Measurements from ENCODE around the gene GIGYF1. TPM values are rescaled to one million over a fixed set of nuclear protein-coding genes. Genes with fewer than 3 reads are reported as not detected.

Gene GIGYF1
- total RNA-seq, 1 experiment from 2014 or later, result 28.0 TPM

DNA sequence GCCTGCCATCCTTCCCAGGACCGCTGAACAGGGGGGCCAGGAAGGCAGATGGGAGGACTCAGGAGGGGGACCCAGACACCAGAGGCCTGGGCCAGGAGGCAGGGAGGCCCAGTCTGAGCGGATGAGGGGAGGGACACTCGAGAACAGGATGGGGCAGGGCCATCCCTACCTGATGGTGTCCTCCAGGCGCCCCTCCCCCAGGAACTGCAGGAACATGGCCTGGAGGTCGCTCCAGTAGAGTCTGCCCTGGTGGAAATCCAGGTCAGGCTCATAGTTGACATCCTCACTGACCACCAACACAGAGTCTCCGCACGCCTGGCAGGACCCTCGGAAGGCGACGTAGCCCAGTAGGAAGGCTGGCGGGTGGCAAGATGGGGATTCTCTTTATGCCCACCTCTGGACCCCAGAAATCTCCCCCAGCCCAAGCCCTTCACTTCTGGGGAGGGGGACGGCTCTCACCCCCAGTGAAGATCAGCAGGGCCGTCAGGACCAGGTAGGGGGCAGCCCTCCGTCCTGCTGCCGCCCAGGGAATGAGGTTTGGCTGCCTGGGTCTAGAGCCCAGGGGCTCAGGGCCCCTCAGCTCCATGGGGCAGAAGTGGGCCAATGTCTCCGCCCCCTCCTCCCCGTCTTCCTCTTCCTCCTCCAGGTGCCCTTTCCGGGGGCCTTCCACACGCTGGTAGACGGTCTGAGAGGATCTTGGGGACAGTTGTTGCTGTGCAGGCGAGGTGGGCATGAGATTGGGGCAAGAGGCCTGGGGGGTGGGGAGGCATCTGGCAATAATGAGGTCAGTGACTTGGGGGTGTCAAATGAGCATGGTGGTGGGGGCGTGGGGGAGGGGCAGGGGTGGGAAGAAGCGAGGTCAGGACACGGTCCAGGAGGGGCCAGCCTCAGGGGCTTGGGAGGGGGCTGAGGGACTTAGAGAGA is 53.3 kb downstream of the GIGYF1 start:
- DNase-seq (ENCODE audit: low read depth), result no peak

DNA sequence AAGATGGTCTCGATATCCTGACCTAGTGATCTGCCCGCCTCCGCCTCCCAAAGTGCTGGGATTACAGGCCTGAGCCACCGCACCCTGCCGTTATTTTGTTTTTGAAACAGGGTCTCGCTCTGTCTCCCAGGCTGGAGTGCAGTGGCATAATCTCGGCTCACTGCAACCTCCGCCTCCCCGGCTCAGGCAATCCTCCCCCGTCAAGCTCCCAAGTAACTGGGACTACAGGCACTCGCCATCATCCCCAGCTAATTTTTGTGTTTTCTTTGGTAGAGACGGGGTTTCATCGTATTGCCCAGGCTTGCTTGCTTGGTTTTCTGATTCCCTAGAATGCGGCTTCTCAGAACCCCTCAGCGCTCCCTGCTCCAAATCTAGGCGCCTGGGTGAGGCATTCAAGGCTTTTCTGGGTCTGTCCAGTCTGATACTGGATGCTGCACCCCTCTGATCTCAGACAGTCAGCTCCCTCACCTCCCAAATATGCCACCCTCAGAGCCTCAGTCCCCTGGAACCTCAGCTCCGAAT is 54.0 kb downstream of the GIGYF1 start:
- no peak for DNase-seq (ENCODE audit: low read depth)

DNA sequence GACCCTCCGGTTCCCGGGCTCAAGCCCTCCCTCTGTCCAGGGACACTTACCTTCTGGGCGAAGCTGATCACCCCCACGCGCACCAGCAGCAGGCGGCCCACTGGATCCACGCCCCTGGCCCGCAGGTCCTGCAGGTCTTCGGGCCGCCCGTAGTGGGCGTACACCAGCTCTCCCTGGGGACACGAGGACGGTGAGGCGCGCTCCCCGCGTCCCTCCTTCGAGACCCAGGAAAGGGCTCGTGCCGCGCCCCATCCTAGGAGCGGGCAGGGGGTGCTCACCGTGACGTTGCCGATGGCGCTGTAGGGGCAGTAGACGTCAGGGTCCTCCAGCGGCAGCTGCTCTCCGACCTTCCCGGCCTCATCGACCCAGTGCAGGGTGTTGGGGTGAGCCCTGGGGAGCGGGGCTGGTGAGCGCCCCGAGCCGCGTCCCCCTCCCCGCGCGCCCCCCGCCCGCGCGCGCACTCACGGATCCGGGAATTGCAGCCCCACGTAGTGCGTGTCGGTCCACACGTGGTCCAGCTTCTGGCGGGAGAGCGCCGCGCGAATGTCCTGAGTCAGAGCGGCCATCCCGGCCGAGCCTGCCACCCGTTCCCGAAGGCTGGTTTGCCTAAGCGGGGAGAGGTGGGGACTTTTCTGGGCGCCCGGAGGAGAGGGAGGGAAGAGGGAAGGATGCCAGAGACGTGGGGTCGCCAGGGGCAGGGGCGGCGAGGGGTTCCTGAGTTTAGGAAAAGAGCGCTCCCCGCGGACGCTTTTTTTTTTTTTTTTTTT is 60.9 kb downstream of the GIGYF1 start:
- no peak for DNase-seq (ENCODE audit: low read depth)

DNA sequence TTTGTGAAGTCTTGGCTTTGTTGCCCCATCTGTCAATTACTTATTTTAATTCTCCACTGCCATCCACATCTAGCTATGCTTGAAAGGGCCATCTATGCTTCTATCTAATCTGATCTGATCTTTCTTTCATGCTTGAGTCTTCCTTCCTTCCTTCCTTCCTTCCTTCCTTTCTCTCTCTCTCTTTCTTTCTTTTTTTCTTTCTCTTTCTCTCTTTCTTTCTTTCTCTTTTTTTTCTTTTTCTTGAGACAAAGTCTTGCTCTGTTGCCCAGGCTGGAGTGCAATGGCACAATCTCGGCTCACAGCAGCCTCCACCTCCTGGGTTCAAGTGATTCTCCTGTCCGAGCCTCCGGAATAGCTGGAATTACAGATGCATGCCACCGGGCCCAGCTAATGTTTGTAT is 64.0 kb downstream of the GIGYF1 start:
- DNase-seq (ENCODE audit: low read depth), result no peak

Other genes starting within 250 kb of the GIGYF1 start
- gene SPACDR, start 230.0 kb downstream of the GIGYF1 start, total RNA-seq (2014; rRNA removed), result not detected in 2 replicates
- 41.3 and 51.7 TPM in 2 replicates for gene TSC22D4, start 215.0 kb downstream of the GIGYF1 start, total RNA-seq (2014; rRNA removed)
- gene NYAP1, start 210.3 kb downstream of the GIGYF1 start, total RNA-seq (2014; rRNA removed), result 0.13 and 0.23 TPM in 2 replicates
- 23.0 and 28.0 TPM in 2 replicates for gene AGFG2, start 155.0 kb downstream of the GIGYF1 start, total RNA-seq (2014; rRNA removed)
- 2.4 TPM in 1 of 2 replicates, not detected in the other for gene SAP25, start 120.3 kb downstream of the GIGYF1 start, total RNA-seq (2014; rRNA removed)
- gene LRCH4, start 108.1 kb downstream of the GIGYF1 start, total RNA-seq (2014; rRNA removed), result 81.4 and 92.0 TPM in 2 replicates
- gene FBXO24, start 107.9 kb downstream of the GIGYF1 start, total RNA-seq (2014; rRNA removed), result 0.38 and 0.92 TPM in 2 replicates
- 4.7 and 5.2 TPM in 2 replicates for gene PCOLCE, start 91.9 kb downstream of the GIGYF1 start, total RNA-seq (2014; rRNA removed)
- gene MOSPD3, start 81.7 kb downstream of the GIGYF1 start, total RNA-seq (2014; rRNA removed), result 15.8 and 21.5 TPM in 2 replicates
- gene TFR2, start 52.7 kb downstream of the GIGYF1 start, total RNA-seq (2014; rRNA removed), result 1.3 TPM in 2 replicates
- not detected in 2 replicates for gene ACTL6B, start 37.8 kb downstream of the GIGYF1 start, total RNA-seq (2014; rRNA removed)
- gene GNB2, start 20.5 kb downstream of the GIGYF1 start, total RNA-seq (2014; rRNA removed), result 176 and 205 TPM in 2 replicates
- gene POP7, start 11.9 kb upstream of the GIGYF1 start, total RNA-seq (2014; rRNA removed), result 66.3 and 68.8 TPM in 2 replicates
- 0.11 TPM in 1 of 2 replicates, not detected in the other for gene EPO, start 26.2 kb upstream of the GIGYF1 start, total RNA-seq (2014; rRNA removed)
- not detected in 2 replicates for gene ZAN, start 39.3 kb upstream of the GIGYF1 start, total RNA-seq (2014; rRNA removed)
- 84.2 and 92.0 TPM in 2 replicates for gene EPHB4, start 133.3 kb upstream of the GIGYF1 start, total RNA-seq (2014; rRNA removed)
- 23.0 and 30.1 TPM in 2 replicates for gene SLC12A9, start 158.5 kb upstream of the GIGYF1 start, total RNA-seq (2014; rRNA removed)
- 224 and 232 TPM in 2 replicates for gene TRIP6, start 173.1 kb upstream of the GIGYF1 start, total RNA-seq (2014; rRNA removed)
- 105 and 121 TPM in 2 replicates for gene SRRT, start 180.9 kb upstream of the GIGYF1 start, total RNA-seq (2014; rRNA removed)
- 6.7 and 7.6 TPM in 2 replicates for gene UFSP1, start 195.5 kb upstream of the GIGYF1 start, total RNA-seq (2014; rRNA removed)
- 0.46 TPM in 1 of 2 replicates, not detected in the other for gene ACHE, start 201.6 kb upstream of the GIGYF1 start, total RNA-seq (2014; rRNA removed)